ENCODE data around the gene PDLIM5. TPM values are rescaled to one million over a fixed set of nuclear protein-coding genes. Genes with fewer than 3 reads are reported as not detected.
"Not testable (repeated sequence)": the region's sequence is repeated elsewhere in the genome, so short reads cannot be mapped to it uniquely, and the experiment has no call there.

The PDLIM5 gene
- total RNA-seq, 1 donor from 2014 or later: 137 TPM

GRCh38 chr4:94650690-94651089 lies 198.9 kb downstream of the PDLIM5 start:
- Histone ChIP-seq H3K27me3 (no peaks in the 10 kb centered on the region), H3K4me3 (no peak overlapping the region), H3K9me3 (no peaks in the 10 kb centered on the region), H3K36me3 (peaks cover 0 to 5% of the 10 kb centered on the region in 2 donors), H3K27ac (no peak overlapping the region), H3K4me1 (no peaks in the 10 kb centered on the region)
- intact Hi-C loops (cut with DNase I): no loop called here
- TF ChIP-seq CTCF (IDR thresholded peaks at IDR 0.05) (no peak), POLR2A (IDR thresholded peaks at IDR 0.05) (no peak), POLR2AphosphoS5 (IDR thresholded peaks at IDR 0.05; ENCODE audit: insufficient read depth in 1 of 2, low read depth in 1 of 2) (no peak)
- DNase-seq (ENCODE audit: extremely low spot score in 2 of 2): no peak

- intact Hi-C loops (cut with DNase I): no loop called here
- no peak overlapping the region for H3K27ac ChIP-seq
- DNase-seq (ENCODE audit: extremely low spot score in 2 of 2): no peak
- TF ChIP-seq POLR2AphosphoS5 (IDR thresholded peaks at IDR 0.05; ENCODE audit: insufficient read depth in 1 of 2, low read depth in 1 of 2) (no peak), POLR2A (IDR thresholded peaks at IDR 0.05) (no peak), CTCF (IDR thresholded peaks at IDR 0.05) (no peak)
- H3K4me1 ChIP-seq: no peaks in the 10 kb centered on the region
- H3K4me3 ChIP-seq: no peak overlapping the region
- peaks cover 0 to 23% of the 10 kb centered on the region in 2 donors for H3K36me3 ChIP-seq
- H3K9me3 ChIP-seq: no peaks in the 10 kb centered on the region
- no peaks in the 10 kb centered on the region for H3K27me3 ChIP-seq
Measured at GRCh38 chr4:94653095-94653649, 201.4 kb downstream of the PDLIM5 start.

- no peaks in the 10 kb centered on the region for H3K27me3 ChIP-seq
- TF ChIP-seq POLR2AphosphoS5 (IDR thresholded peaks at IDR 0.05; ENCODE audit: insufficient read depth in 1 of 2, low read depth in 1 of 2) (no peak), CTCF (IDR thresholded peaks at IDR 0.05) (no peak), POLR2A (IDR thresholded peaks at IDR 0.05) (no peak)
- H3K27ac ChIP-seq: no peak overlapping the region
- peaks cover 0 to 23% of the 10 kb centered on the region in 2 donors for H3K36me3 ChIP-seq
- no peaks in the 10 kb centered on the region for H3K9me3 ChIP-seq
- DNase-seq (ENCODE audit: extremely low spot score in 2 of 2): no peak
- H3K4me3 ChIP-seq: no peak overlapping the region
- H3K4me1 ChIP-seq: no peaks in the 10 kb centered on the region
- intact Hi-C loops (cut with DNase I): no loop called here
Measured at GRCh38 chr4:94653984-94654609, 202.4 kb downstream of the PDLIM5 start.

- intact Hi-C loops (cut with DNase I): no loop called here
- H3K4me3 ChIP-seq: no peak overlapping the region
- no peaks in the 10 kb centered on the region for H3K27me3 ChIP-seq
- H3K27ac ChIP-seq: no peak overlapping the region
- H3K36me3 ChIP-seq: peaks cover 0 to 23% of the 10 kb centered on the region in 2 donors
- no peak for DNase-seq (ENCODE audit: extremely low spot score in 2 of 2)
- no peaks in the 10 kb centered on the region for H3K4me1 ChIP-seq
- TF ChIP-seq POLR2A (IDR thresholded peaks at IDR 0.05) (no peak), POLR2AphosphoS5 (IDR thresholded peaks at IDR 0.05; ENCODE audit: insufficient read depth in 1 of 2, low read depth in 1 of 2) (no peak), CTCF (IDR thresholded peaks at IDR 0.05) (no peak)
- no peaks in the 10 kb centered on the region for H3K9me3 ChIP-seq
Measured at GRCh38 chr4:94654714-94655113, 203.0 kb downstream of the PDLIM5 start.

GRCh38 chr4:94660614-94661013 lies 208.9 kb downstream of the PDLIM5 start:
- TF ChIP-seq POLR2AphosphoS5 (IDR thresholded peaks at IDR 0.05; ENCODE audit: insufficient read depth in 1 of 2, low read depth in 1 of 2) (no peak), CTCF (IDR thresholded peaks at IDR 0.05) (no peak), POLR2A (IDR thresholded peaks at IDR 0.05) (no peak)
- no peaks in the 10 kb centered on the region for H3K27me3 ChIP-seq
- intact Hi-C loops (cut with DNase I): no loop called here
- H3K9me3 ChIP-seq: no peaks in the 10 kb centered on the region
- H3K4me1 ChIP-seq: no peaks in the 10 kb centered on the region
- no peak overlapping the region for H3K27ac ChIP-seq
- H3K4me3 ChIP-seq: no peak overlapping the region
- peaks cover 0 to 41% of the 10 kb centered on the region in 2 donors for H3K36me3 ChIP-seq
- no peak for DNase-seq (ENCODE audit: extremely low spot score in 2 of 2)

- DNase-seq (ENCODE audit: extremely low spot score in 2 of 2); H3K27ac ChIP-seq; H3K27me3 ChIP-seq; H3K4me1 ChIP-seq; H3K9me3 ChIP-seq; intact Hi-C loops (cut with DNase I); H3K4me3 ChIP-seq: not testable (repeated sequence)
- peaks cover 0 to 18% of the 10 kb centered on the region in 2 donors for H3K36me3 ChIP-seq
Measured at GRCh38 chr4:94665021-94665420, 213.3 kb downstream of the PDLIM5 start.

All from vagina (tissue), 2 donors.